ENCODE results near the gene SMARCA2. TPM values are rescaled to one million over a fixed set of nuclear protein-coding genes. Genes with fewer than 3 reads are reported as not detected.
"Not testable (repeated sequence)": the region's sequence is repeated elsewhere in the genome, so short reads cannot be mapped to it uniquely, and the experiment has no call there.

Gene SMARCA2
- total RNA-seq, 1 donor from 2014 or later, result 160 TPM

DNA sequence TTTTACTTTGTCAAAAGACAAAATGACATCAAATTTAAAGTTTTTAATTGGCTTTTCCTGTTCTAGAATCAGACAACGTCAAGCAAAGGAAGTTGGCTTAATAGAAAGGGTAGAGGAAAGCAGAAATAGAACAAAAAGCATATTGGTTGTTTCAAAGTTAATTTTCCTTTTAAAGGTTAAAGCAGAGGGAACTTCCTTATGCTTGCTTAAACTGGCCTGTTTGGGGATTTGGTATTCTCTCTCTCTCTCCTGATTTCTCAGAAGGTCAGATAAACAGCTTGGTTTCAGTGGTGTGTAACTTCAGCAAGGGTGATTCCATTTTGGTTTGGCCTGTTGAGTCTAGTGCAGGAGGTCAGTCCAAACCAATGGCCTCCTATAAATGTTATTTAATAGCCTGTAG lies 127.1 kb downstream of the SMARCA2 start:
- Histone ChIP-seq H3K27me3 (no peaks in the 10 kb centered on the region), H3K27ac (no peak overlapping the region), H3K4me3 (no peak overlapping the region), H3K4me1 (peaks cover 0 to 3% of the 10 kb centered on the region in 2 donors), H3K9me3 (no peaks in the 10 kb centered on the region), H3K36me3 (no peaks in the 10 kb centered on the region)
- TF ChIP-seq, protein P1, sequence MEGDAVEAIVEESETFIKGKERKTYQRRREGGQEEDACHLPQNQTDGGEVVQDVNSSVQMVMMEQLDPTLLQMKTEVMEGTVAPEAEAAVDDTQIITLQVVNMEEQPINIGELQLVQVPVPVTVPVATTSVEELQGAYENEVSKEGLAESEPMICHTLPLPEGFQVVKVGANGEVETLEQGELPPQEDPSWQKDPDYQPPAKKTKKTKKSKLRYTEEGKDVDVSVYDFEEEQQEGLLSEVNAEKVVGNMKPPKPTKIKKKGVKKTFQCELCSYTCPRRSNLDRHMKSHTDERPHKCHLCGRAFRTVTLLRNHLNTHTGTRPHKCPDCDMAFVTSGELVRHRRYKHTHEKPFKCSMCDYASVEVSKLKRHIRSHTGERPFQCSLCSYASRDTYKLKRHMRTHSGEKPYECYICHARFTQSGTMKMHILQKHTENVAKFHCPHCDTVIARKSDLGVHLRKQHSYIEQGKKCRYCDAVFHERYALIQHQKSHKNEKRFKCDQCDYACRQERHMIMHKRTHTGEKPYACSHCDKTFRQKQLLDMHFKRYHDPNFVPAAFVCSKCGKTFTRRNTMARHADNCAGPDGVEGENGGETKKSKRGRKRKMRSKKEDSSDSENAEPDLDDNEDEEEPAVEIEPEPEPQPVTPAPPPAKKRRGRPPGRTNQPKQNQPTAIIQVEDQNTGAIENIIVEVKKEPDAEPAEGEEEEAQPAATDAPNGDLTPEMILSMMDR (IDR thresholded peaks at IDR 0.05), result no peak
- no peak for DNase-seq (ENCODE audit: low spot score in 2 of 2)
- intact Hi-C loops (cut with DNase I), result no loop called here

DNA sequence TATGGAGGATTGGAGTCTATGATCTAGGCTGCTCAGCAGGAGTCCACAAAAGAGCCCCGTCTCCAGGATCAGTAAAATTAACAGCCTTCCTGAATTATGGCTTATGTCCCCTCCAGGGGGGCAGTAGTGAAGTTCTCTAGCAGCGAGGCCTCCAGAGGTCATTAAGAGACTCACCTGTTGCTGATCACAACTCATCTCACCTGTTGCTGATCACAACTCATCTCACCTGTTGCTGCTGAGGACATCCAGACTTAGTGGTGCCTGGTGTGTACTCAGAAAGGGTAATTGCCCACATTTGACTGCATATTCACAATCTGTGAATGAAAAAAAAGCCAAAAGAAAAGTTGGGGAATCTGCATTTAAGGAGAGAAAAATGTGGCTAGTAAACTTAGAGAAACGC lies 129.5 kb downstream of the SMARCA2 start:
- intact Hi-C loops (cut with DNase I), result no loop called here

DNA sequence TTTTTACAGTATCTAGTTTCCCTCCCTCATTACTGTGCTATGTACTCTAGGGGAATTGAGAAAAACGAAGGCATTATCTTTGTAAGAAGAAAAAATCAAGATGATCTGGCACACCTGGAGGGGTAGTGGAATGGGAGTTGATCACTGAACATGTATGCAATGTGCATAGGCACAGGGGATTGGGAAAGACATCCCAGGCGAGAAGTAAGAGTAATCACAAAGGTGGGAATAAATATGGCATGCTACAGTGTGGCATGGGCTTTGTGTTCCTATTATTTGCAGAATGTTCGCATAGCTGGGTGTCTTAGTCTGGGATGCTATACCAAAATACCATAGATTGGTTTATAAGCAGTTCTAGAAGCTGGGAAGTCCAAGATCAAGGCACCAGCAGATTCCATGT lies 130.6 kb downstream of the SMARCA2 start:
- no peak for DNase-seq (ENCODE audit: low spot score in 2 of 2)
- TF ChIP-seq, protein P1 (IDR thresholded peaks at IDR 0.05), result no peak
- Histone ChIP-seq H3K9me3 (no peaks in the 10 kb centered on the region), H3K27me3 (no peaks in the 10 kb centered on the region), H3K4me1 (peaks cover 0 to 3% of the 10 kb centered on the region in 2 donors), H3K4me3 (no peak overlapping the region), H3K36me3 (no peaks in the 10 kb centered on the region), H3K27ac (no peak overlapping the region)
- intact Hi-C loops (cut with DNase I), result no loop called here

More for the DNA sequence above, 129.5 kb downstream of the SMARCA2 start:
- H3K4me3 ChIP-seq, result no peak overlapping the region
- no peak for DNase-seq (ENCODE audit: low spot score in 2 of 2)
- H3K27ac ChIP-seq, result peak overlapping the region in 1 of 2 donors; percentile 32
- H3K4me1 ChIP-seq, result peaks cover 0 to 3% of the 10 kb centered on the region in 2 donors
- TF ChIP-seq, protein P1 (IDR thresholded peaks at IDR 0.05), result no peak
- no peaks in the 10 kb centered on the region for H3K9me3 ChIP-seq
- H3K36me3 ChIP-seq, result no peaks in the 10 kb centered on the region
- no peaks in the 10 kb centered on the region for H3K27me3 ChIP-seq

DNA sequence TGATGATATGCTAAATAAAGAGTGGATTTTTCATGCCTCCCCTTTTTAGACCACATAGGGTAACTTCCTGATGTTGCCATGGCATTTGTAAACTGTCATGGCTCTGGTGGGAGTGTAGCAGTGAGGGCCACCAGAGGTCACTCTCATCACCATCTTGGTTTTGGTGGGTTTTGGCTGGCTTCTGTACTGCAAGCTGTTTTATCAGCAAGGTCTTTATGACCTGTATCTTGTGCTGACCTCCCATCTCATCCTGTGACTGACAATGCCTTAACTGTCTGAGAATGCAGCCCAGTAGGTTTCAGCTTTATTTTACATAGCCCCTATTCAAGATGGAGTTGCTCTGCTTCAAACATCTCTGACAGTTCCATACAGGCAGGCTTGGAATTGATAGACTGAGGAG lies 131.6 kb downstream of the SMARCA2 start:
- H3K27ac ChIP-seq; H3K36me3 ChIP-seq; H3K4me1 ChIP-seq; intact Hi-C loops (cut with DNase I); H3K9me3 ChIP-seq; DNase-seq (ENCODE audit: low spot score in 2 of 2); H3K27me3 ChIP-seq; H3K4me3 ChIP-seq: not testable (repeated sequence)

DNA sequence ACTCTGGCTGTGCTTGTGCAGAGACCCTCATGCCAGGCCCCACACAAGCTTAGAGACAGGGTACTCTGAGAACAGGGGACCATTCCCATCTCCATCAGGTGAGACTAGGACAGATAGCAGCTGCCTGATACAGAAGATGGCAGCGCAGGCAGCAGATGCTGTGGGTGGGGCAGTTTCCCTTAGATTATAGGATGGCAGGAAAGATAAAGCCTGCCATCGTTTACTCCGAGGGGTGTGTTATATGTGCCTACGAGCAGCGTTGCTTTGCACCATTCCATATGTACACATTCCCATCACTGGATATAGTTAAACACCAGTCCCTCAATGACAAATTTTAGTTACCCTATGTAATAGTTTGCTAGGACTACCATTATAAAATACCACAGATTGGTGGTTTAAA lies 135.2 kb downstream of the SMARCA2 start:
- Histone ChIP-seq H3K4me1 (no peaks in the 10 kb centered on the region), H3K36me3 (no peaks in the 10 kb centered on the region), H3K27ac (no peak overlapping the region), H3K27me3 (no peaks in the 10 kb centered on the region), H3K9me3 (no peaks in the 10 kb centered on the region), H3K4me3 (no peak overlapping the region)
- TF ChIP-seq, protein P1 (IDR thresholded peaks at IDR 0.05), result no peak
- no peak for DNase-seq (ENCODE audit: low spot score in 2 of 2)
- intact Hi-C loops (cut with DNase I), result no loop called here

DNA sequence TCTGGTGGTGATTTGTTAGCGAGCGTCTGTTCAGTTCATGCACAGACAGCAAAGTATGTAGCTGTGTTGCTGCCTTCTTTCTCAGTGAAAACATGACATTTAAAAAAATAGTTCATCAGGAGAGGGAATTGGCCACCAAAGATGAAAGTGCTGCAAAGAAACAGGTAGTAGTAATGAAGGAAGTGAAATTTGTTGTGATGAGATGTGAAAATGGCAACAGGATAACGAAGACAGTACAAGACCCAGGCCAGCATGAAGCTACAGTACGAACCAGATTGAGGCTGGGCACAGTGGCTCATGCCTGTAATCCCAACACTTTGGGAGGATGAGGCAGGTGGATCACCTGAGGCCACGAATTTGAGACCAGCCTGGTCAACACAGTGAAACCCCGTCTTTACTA lies 136.0 kb downstream of the SMARCA2 start:
- Histone ChIP-seq H3K4me3 (no peak overlapping the region), H3K9me3 (no peaks in the 10 kb centered on the region), H3K27me3 (no peaks in the 10 kb centered on the region), H3K4me1 (no peaks in the 10 kb centered on the region), H3K27ac (no peak overlapping the region), H3K36me3 (no peaks in the 10 kb centered on the region)
- no peak for DNase-seq (ENCODE audit: low spot score in 2 of 2)
- TF ChIP-seq, protein P1 (IDR thresholded peaks at IDR 0.05), result no peak
- intact Hi-C loops (cut with DNase I), result no loop called here

All from ascending aorta (tissue), 2 donors.